LNCaP clone FGC (cell line): Measurements from ENCODE around the gene COQ10B.

Source experiments
- DNase-seq: peaks from one replicate; pipeline ENCODE4 v3.0.0-alpha.2; 2011; ENCODE audit warnings: low read depth
- H3K4me3 ChIP-seq: 2 replicates; pipeline ENCODE4 v1.5.1; 2011; ENCODE audit warnings: mild to moderate bottlenecking, low read depth, low read length, control low read depth
- CTCF ChIP-seq: IDR thresholded peaks from 2 replicates; pipeline ENCODE4 v1.5.1; 2012; ENCODE audit warnings: mild to moderate bottlenecking; ENCODE audit not compliant: control insufficient read depth, insufficient read depth; ENCODE audit errors: extremely low read depth

Gene COQ10B

GRCh38 chr2:197487385-197487784, 34.0 kb downstream of the COQ10B start:
- no peak for DNase-seq
- no peak overlapping the region for H3K4me3 ChIP-seq
- TF ChIP-seq CTCF = no peak

- DNase-seq = no peak
- no peak overlapping the region for H3K4me3 ChIP-seq
- TF ChIP-seq CTCF = no peak
Observed at GRCh38 chr2:197495433-197496134, 42.2 kb downstream of the COQ10B start.

- no peak for TF ChIP-seq CTCF
- DNase-seq = no peak
- no peak overlapping the region for H3K4me3 ChIP-seq
Observed at GRCh38 chr2:197496695-197497094, 43.3 kb downstream of the COQ10B start.

GRCh38 chr2:197497326-197497725, 44.0 kb downstream of the COQ10B start:
- no peak for TF ChIP-seq CTCF
- 0 out of 2 replicates have a peak overlapping the region, but pooled peaks have one; percentile 60 for H3K4me3 ChIP-seq
- DNase-seq = no peak

- no peak for DNase-seq
- no peak for TF ChIP-seq CTCF
- peak overlapping the region; percentile 60 for H3K4me3 ChIP-seq
Observed at GRCh38 chr2:197498235-197498936, 45.0 kb downstream of the COQ10B start.

GRCh38 chr2:197498937-197499593, 45.7 kb downstream of the COQ10B start:
- peak overlapping the region; percentile 60 for H3K4me3 ChIP-seq
- no peak for DNase-seq
- no peak for TF ChIP-seq CTCF
